ENCODE results near the gene ALMS1.
"Not testable (repeated sequence)": the region's sequence is repeated elsewhere in the genome, so short reads cannot be mapped to it uniquely, and the experiment has no call there.

The ALMS1 gene

DNA sequence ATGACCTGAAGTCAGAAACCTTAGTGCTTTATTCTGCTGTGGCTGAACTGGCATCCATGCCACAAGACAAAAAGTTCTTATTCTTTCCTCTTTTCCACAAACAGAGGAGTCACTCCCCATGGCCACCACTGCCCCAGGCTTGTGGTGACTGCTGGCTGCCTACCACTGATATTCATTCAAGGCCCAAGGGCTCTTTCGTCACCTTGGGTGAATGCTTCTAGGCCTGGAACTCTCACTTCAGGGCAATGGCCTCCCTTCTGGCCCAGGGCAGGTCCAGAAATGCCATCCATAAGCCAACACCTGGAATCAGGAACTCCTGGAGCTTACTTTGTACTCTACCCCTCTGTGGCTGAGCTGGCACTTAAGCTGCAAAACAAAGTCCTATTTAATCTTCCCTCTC lies 146.7 kb downstream of the ALMS1 start:
- DNase-seq (ENCODE audit: extremely low spot score): no peak
- ChIA-PET CTCF (interaction anchor here (0.6 kb wide), 1 partner anchor 78 kb away, joined by 3 read pairs; no protein-coding TSS in a partner anchor), POLR2A (no interaction called here)
- no peak for TF ChIP-seq TARDBP (IDR thresholded peaks at IDR 0.05)
- TF ChIP-seq LEF1 (IDR thresholded peaks at IDR 0.05; ENCODE audit: borderline replicate concordance): no peak
- no peak for TF ChIP-seq CTBP1 (IDR thresholded peaks at IDR 0.05; ENCODE audit: borderline replicate concordance)
- TF ChIP-seq ZNF384 (IDR thresholded peaks at IDR 0.05): no peak
- no peak for TF ChIP-seq FOXK2 (IDR thresholded peaks at IDR 0.05)
- TF ChIP-seq HDGF (IDR thresholded peaks at IDR 0.05; ENCODE audit: borderline replicate concordance): no peak
- TF ChIP-seq PKNOX1 (IDR thresholded peaks at IDR 0.05): no peak
- no peak for TF ChIP-seq FOXM1 (IDR thresholded peaks at IDR 0.05; ENCODE audit: borderline replicate concordance)
- no peak for TF ChIP-seq ARNT (IDR thresholded peaks at IDR 0.05)

DNA sequence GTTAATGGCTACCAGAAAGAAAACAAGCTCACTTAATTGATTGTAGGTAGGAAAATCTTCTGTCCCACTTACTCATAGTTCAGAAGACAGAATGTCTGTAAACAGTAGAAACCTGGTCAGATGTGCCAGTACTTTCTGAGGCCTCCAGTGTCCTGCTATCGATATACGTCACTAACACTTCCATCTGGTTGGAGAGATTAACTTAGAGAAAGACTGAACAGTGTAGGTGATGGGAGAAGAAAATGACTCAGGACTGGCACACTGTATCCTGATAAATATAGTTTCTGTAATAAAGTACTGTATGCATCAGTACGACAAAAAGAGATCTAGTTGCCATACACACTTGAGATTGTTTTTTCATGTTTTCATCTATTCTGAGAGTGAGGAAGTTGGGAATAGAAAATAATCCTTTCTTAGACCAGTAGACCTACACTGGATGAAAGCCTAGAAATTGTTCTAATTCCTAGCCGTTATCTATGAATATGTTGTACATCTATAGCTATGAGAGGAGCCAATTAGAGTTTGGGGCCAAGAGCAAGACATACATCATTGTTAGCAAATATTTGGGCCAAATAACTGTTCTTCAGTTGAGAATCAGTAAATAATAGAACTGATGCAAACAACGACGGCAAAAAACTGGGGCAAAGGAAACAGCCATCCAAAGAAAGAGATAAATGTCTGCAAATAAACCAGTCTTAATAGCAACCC lies 150.7 kb downstream of the ALMS1 start:
- no peak for DNase-seq (ENCODE audit: extremely low spot score)
- POLR2A ChIA-PET: no interaction called here
- CTCF ChIA-PET: no interaction called here
- no peak for TF ChIP-seq CTBP1 (IDR thresholded peaks at IDR 0.05; ENCODE audit: borderline replicate concordance)
- no peak for TF ChIP-seq ARNT (IDR thresholded peaks at IDR 0.05)
- no peak for TF ChIP-seq LEF1 (IDR thresholded peaks at IDR 0.05; ENCODE audit: borderline replicate concordance)
- TF ChIP-seq FOXM1 (IDR thresholded peaks at IDR 0.05; ENCODE audit: borderline replicate concordance): no peak
- TF ChIP-seq SP1 (IDR thresholded peaks at IDR 0.05): no peak
- no peak for TF ChIP-seq SUZ12 (IDR thresholded peaks at IDR 0.05)
- no peak for TF ChIP-seq NFRKB (IDR thresholded peaks at IDR 0.05)
- no peak for TF ChIP-seq PKNOX1 (IDR thresholded peaks at IDR 0.05)
- no peak for TF ChIP-seq FOXK2 (IDR thresholded peaks at IDR 0.05)
- TF ChIP-seq TARDBP (IDR thresholded peaks at IDR 0.05): no peak

- CTCF ChIA-PET; POLR2A ChIA-PET; DNase-seq (ENCODE audit: extremely low spot score): not testable (repeated sequence)
Measured at GRCh38 chr2:73560875-73561274, 175.2 kb downstream of the ALMS1 start.

DNA sequence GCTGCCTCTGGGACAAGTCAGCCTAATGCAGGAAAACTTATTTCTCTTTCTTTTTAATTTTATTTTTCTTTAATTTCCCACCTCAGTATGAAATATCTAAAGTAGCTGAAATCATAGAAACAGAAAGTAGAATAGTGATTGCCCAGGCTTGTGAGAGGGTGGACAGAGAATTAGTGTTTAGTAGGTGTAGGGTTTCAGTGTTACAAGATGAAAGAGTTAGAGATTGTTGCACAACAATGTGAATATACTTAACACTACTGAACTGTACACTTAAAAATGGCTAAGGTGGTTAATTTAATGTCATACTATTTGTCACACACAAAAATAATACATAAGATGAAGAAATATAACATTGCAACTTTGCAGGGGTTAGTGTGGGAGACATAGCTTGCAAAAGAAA lies 175.8 kb downstream of the ALMS1 start:
- ChIA-PET POLR2A (no interaction called here), CTCF (no interaction called here)
- no peak for DNase-seq (ENCODE audit: extremely low spot score)
- TF ChIP-seq SP1 (IDR thresholded peaks at IDR 0.05) (no peak), SUZ12 (IDR thresholded peaks at IDR 0.05) (no peak)

DNA sequence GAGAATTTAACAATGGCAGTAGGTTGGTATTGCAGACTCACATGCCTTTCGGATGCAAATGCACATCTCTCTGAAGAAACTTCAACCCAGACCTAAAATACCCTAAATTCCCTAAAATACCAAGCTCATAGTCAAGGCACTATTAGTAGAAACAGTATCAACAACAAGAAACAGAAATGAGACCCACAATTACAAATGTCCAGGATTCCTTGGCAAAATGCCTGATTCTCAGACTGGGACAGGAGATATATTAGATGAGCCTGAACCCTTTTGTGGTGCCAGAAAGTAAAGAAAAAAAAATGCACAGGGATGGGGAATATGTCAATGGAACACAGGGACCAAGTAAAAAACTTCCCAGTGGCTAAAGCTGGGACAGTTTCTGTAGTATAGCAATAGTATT lies 179.3 kb downstream of the ALMS1 start:
- DNase-seq (ENCODE audit: extremely low spot score): no peak
- ChIA-PET CTCF (no interaction called here), POLR2A (no interaction called here)
- TF ChIP-seq FOXM1 (IDR thresholded peaks at IDR 0.05; ENCODE audit: borderline replicate concordance) (no peak), FOXK2 (IDR thresholded peaks at IDR 0.05) (no peak), FOXA1 (IDR thresholded peaks at IDR 0.05) (no peak), SUZ12 (IDR thresholded peaks at IDR 0.05) (no peak), LEF1 (IDR thresholded peaks at IDR 0.05; ENCODE audit: borderline replicate concordance) (no peak), SP1 (IDR thresholded peaks at IDR 0.05) (no peak), ZNF384 (IDR thresholded peaks at IDR 0.05) (no peak)

GRCh38 chr2:73566288-73566878 lies 180.7 kb downstream of the ALMS1 start:
- POLR2A ChIA-PET: no interaction called here
- TF ChIP-seq CTBP1 (IDR thresholded peaks at IDR 0.05; ENCODE audit: borderline replicate concordance) (no peak), ZNF384 (IDR thresholded peaks at IDR 0.05) (no peak), L3MBTL2 (conservative IDR thresholded peaks at IDR 0.05) (no peak), ARNT (IDR thresholded peaks at IDR 0.05) (no peak), BHLHE40 (IDR thresholded peaks at IDR 0.05; ENCODE audit: borderline replicate concordance) (no peak), TARDBP (IDR thresholded peaks at IDR 0.05) (no peak), FOXA1 (IDR thresholded peaks at IDR 0.05) (no peak), ELF4 (IDR thresholded peaks at IDR 0.05) (no peak), LEF1 (IDR thresholded peaks at IDR 0.05; ENCODE audit: borderline replicate concordance) (no peak), PKNOX1 (IDR thresholded peaks at IDR 0.05) (no peak), SP1 (IDR thresholded peaks at IDR 0.05) (no peak), FOXM1 (IDR thresholded peaks at IDR 0.05; ENCODE audit: borderline replicate concordance) (no peak), FOXK2 (IDR thresholded peaks at IDR 0.05) (no peak), SUZ12 (IDR thresholded peaks at IDR 0.05) (no peak), NFRKB (IDR thresholded peaks at IDR 0.05) (no peak), HDGF (IDR thresholded peaks at IDR 0.05; ENCODE audit: borderline replicate concordance) (no peak)
- CTCF ChIA-PET: no interaction called here
- no peak for DNase-seq (ENCODE audit: extremely low spot score)

- ChIA-PET CTCF (no interaction called here), POLR2A (no interaction called here)
- TF ChIP-seq HDGF (IDR thresholded peaks at IDR 0.05; ENCODE audit: borderline replicate concordance) (no peak), TARDBP (IDR thresholded peaks at IDR 0.05) (no peak), FOXA1 (IDR thresholded peaks at IDR 0.05) (no peak), BHLHE40 (IDR thresholded peaks at IDR 0.05; ENCODE audit: borderline replicate concordance) (no peak), FOXM1 (IDR thresholded peaks at IDR 0.05; ENCODE audit: borderline replicate concordance) (no peak), LEF1 (IDR thresholded peaks at IDR 0.05; ENCODE audit: borderline replicate concordance) (no peak)
- no peak for DNase-seq (ENCODE audit: extremely low spot score)
Measured at GRCh38 chr2:73575261-73575660, 189.6 kb downstream of the ALMS1 start.
